Skeletal muscle tissue (tissue), 4 donors: Measurements from ENCODE around the gene CTDSP2. TPM values are rescaled to one million over a fixed set of nuclear protein-coding genes. Genes with fewer than 3 reads are reported as not detected.
"Not testable (repeated sequence)": the region's sequence is repeated elsewhere in the genome, so short reads cannot be mapped to it uniquely, and the experiment has no call there.

Experiments used
- H3K27ac ChIP-seq: one replicate; pipeline ENCODE4 v1.7.0; 2013; ENCODE audit warnings: mild to moderate bottlenecking, low read depth, low read length, inconsistent platforms
- H3K27me3 ChIP-seq, 3 donors: one replicate each; pipeline ENCODE4 v1.7.0; 2013; ENCODE audit warnings: low read length in 3 of 3; ENCODE audit not compliant: control insufficient read depth in 3 of 3, insufficient read depth in 3 of 3
- H3K36me3 ChIP-seq, 3 donors: one replicate each; pipeline ENCODE4 v1.7.0; 2013; ENCODE audit warnings: low read length in 3 of 3; ENCODE audit not compliant: control insufficient read depth in 3 of 3, insufficient read depth in 3 of 3
- H3K4me1 ChIP-seq, 3 donors: one replicate each; pipeline ENCODE4 v1.7.0; 2013; ENCODE audit warnings: low read length in 3 of 3, mild to moderate bottlenecking in 3 of 3; ENCODE audit not compliant: control insufficient read depth in 3 of 3, insufficient read depth in 3 of 3
- H3K4me3 ChIP-seq, 3 donors: one replicate each; pipeline ENCODE4 v1.7.0; 2013; ENCODE audit warnings: low read length in 3 of 3
- H3K9ac ChIP-seq, 3 donors: one replicate each; pipeline ENCODE4 v1.7.0; 2013; ENCODE audit warnings: low read length in 3 of 3, mild to moderate bottlenecking in 3 of 3, moderate library complexity in 2 of 3, low read depth in 1 of 3
- H3K9me3 ChIP-seq, 3 donors: one replicate each; pipeline ENCODE4 v1.7.0; 2013; ENCODE audit warnings: low read length in 3 of 3; ENCODE audit not compliant: control insufficient read depth in 3 of 3
- total RNA-seq: library from RNA; depleted of rRNA; stranded (reverse); fragments of >200 nt; gene quantifications from one replicate; pipeline ENCODE4 v1.2.3, GENCODE V29; 2014
- donor health status: Osteomylitis.

Gene CTDSP2
- total RNA-seq, 1 donor from 2014 or later = 51.1 TPM

GRCh38 chr12:57826966-57827365, 19.6 kb downstream of the CTDSP2 start:
- no peak overlapping the region for H3K9ac ChIP-seq
- no peaks in the 10 kb centered on the region for H3K27me3 ChIP-seq
- H3K27ac ChIP-seq = peak overlapping the region; percentile 4
- H3K4me1 ChIP-seq = peaks cover 53 to 62% (median 60%) of the 10 kb centered on the region in 3 donors
- H3K9me3 ChIP-seq = no peaks in the 10 kb centered on the region
- H3K4me3 ChIP-seq = no peak overlapping the region
- H3K36me3 ChIP-seq = peaks cover 73 to 79% (median 76%) of the 10 kb centered on the region in 3 donors

- Histone ChIP-seq H3K27ac (no peak overlapping the region), H3K9me3 (no peaks in the 10 kb centered on the region), H3K36me3 (peaks cover 78 to 84% (median 82%) of the 10 kb centered on the region in 3 donors), H3K27me3 (no peaks in the 10 kb centered on the region), H3K9ac (peak overlapping the region in 1 of 3 donors; percentile 11), H3K4me1 (peaks cover 48 to 57% (median 54%) of the 10 kb centered on the region in 3 donors), H3K4me3 (no peak overlapping the region)
Measured at GRCh38 chr12:57826400-57826799, 20.1 kb downstream of the CTDSP2 start.

DNA sequence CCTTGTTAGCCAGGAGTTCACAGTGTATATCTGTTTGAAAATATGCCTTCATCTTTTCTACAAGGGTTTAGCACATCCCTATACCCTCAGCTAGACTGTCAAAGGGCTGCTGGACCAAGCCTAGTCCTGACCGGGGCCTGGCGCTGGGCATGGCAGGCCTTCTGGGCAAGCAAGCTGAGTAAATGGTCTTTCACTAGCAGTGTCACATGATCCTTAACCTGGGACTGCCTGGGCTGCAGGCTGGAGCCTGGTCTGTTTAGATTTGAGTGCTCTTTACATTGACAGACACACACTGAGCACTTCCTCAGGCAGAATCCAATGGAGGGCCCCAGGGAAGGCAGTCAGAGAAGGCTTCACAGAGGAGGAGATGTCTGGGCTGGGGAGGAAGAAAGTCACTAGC, 21.1 kb downstream of the CTDSP2 start:
- Histone ChIP-seq H3K27ac (no peak overlapping the region), H3K36me3 (peaks cover 83 to 89% (median 89%) of the 10 kb centered on the region in 3 donors), H3K4me1 (peaks cover 38 to 47% (median 46%) of the 10 kb centered on the region in 3 donors), H3K4me3 (no peak overlapping the region), H3K9me3 (no peaks in the 10 kb centered on the region), H3K27me3 (no peaks in the 10 kb centered on the region), H3K9ac (peak overlapping the region in 1 of 3 donors; percentile 50)

- Histone ChIP-seq H3K4me1 (peaks cover 26 to 35% (median 34%) of the 10 kb centered on the region in 3 donors), H3K9ac (no peak overlapping the region), H3K27me3 (no peaks in the 10 kb centered on the region), H3K36me3 (peaks cover 81 to 92% (median 81%) of the 10 kb centered on the region in 3 donors), H3K4me3 (no peak overlapping the region), H3K27ac (no peak overlapping the region), H3K9me3 (no peaks in the 10 kb centered on the region)
Measured at GRCh38 chr12:57823908-57824640, 22.5 kb downstream of the CTDSP2 start.

DNA sequence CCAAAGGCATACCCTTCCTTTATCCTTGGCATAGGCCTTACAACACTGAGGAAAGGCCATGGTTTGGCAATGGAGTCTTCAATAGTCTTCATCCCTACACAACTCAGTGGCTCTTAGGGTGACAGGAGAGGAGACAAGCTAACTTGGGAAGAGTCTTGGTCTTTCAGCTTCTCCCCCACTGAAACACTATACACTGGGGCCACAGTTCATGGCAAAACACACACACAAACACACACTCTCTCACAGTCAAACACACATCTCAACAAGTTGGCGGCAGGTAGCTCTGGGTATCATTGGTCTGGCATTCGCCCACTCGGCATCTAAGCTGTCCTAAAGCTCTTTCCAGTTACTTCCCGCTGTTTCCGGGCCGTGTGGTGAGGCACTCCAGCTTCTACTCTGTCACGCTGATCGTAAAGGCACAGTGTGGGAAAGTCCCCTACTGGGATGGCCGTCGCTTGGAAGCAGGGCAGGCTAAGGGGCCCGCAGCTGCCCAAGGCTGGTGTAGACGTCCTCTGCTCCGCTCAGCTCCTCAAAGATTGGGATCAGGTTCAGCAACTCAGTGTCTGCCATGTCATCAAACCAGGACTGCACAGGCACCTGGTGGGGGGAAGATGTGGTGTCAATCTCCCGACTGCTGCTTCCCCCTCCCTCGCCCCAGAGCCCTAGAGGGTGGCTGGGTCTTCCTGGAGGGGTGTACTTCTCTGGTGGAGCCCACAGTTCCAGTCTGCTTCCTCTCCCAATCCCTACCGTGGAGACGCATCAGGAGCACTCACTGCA, 23.2 kb downstream of the CTDSP2 start:
- H3K4me1 ChIP-seq = peaks cover 21 to 31% (median 30%) of the 10 kb centered on the region in 3 donors
- H3K4me3 ChIP-seq = no peak overlapping the region
- no peak overlapping the region for H3K9ac ChIP-seq

DNA sequence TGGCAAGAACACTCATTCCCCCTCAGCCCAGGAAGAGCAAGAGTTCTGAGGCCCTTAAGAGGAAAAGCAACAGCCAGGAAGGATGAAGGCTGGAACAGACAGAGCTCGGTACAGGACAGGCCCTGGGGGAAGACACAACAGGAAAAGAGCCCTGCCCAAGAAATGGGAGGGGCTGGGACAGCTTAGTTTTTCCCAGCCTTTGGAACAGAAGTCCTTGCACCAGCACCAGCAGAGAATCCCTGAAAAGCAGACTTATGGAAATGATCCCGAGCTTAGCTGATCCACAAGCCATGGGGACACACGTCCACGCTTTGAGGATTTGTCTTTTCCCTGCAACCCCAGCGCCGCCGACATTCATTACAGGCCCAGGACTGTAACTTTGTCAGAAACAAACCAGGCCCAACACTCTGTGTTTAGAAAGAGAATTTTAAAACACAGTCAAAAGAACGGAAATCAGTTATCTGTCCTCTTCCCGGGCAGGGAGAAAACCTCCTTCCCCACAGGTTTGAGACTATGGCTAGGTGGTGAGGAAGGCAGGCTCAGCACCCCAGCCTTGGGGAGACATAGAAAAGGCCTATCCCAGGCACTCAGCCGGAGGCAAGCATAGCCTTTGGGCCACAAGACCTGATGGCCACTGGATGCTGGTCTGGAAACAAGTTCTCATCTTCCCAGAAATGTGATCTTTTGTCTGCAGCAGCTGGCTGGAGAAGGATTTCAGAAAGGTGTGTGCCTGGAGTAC, 24.0 kb downstream of the CTDSP2 start:
- no peak overlapping the region for H3K4me3 ChIP-seq
- no peak overlapping the region for H3K27ac ChIP-seq
- H3K9me3 ChIP-seq = no peaks in the 10 kb centered on the region
- H3K36me3 ChIP-seq = peaks cover 73 to 88% (median 74%) of the 10 kb centered on the region in 3 donors
- peaks cover 22 to 30% (median 30%) of the 10 kb centered on the region in 3 donors for H3K4me1 ChIP-seq
- no peak overlapping the region for H3K9ac ChIP-seq
- no peaks in the 10 kb centered on the region for H3K27me3 ChIP-seq

More for the DNA sequence above, 23.2 kb downstream of the CTDSP2 start:
- no peak overlapping the region for H3K27ac ChIP-seq
- no peaks in the 10 kb centered on the region for H3K27me3 ChIP-seq
- peaks cover 78 to 92% (median 80%) of the 10 kb centered on the region in 3 donors for H3K36me3 ChIP-seq
- H3K9me3 ChIP-seq = no peaks in the 10 kb centered on the region

- Histone ChIP-seq H3K4me1 (peaks cover 22 to 30% (median 29%) of the 10 kb centered on the region in 3 donors), H3K27ac (no peak overlapping the region), H3K4me3 (no peak overlapping the region), H3K36me3 (peaks cover 64 to 79% (median 65%) of the 10 kb centered on the region in 3 donors), H3K9ac (no peak overlapping the region), H3K27me3 (no peaks in the 10 kb centered on the region), H3K9me3 (no peaks in the 10 kb centered on the region)
Measured at GRCh38 chr12:57821474-57822214, 24.9 kb downstream of the CTDSP2 start.

GRCh38 chr12:57821015-57821414, 25.5 kb downstream of the CTDSP2 start:
- not testable (repeated sequence) for H3K27ac ChIP-seq, H3K9ac ChIP-seq, H3K9me3 ChIP-seq, H3K4me3 ChIP-seq, H3K27me3 ChIP-seq
- H3K36me3 ChIP-seq = peaks cover 59 to 73% (median 59%) of the 10 kb centered on the region in 3 donors
- H3K4me1 ChIP-seq = peaks cover 23 to 36% (median 32%) of the 10 kb centered on the region in 3 donors

DNA sequence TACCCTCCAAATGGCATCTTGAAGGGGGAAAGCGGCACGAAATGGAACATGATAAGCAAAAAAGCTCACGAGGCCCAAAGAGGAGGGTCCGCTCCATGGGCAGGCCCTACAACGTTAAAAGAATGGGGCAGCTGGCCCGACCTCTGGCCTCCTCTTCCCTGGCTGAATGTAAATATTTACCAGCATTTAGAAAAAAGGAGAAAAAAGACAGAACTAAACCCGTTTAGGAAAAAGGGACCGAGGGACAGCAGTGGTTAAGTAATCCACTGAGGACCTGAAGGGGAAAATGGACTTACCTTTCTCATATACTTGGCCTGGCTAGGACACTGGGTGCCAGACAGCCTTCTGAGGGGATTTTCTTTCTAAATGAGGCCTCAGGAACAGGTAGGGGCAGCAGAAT, 26.4 kb downstream of the CTDSP2 start:
- H3K4me1 ChIP-seq = peaks cover 29 to 43% (median 38%) of the 10 kb centered on the region in 3 donors
- H3K9ac ChIP-seq, H3K9me3 ChIP-seq, H3K27ac ChIP-seq, H3K4me3 ChIP-seq, H3K27me3 ChIP-seq: not testable (repeated sequence)
- H3K36me3 ChIP-seq = peaks cover 56 to 64% (median 56%) of the 10 kb centered on the region in 3 donors
